Right lobe of liver (tissue), 4 donors: ENCODE results near the gene KLHL40.

Source experiments
- CTCF ChIP-seq, 4 donors: fragments of 200-600 bp in 3 of 4; fragments of 450-650 bp in 1 of 4; IDR thresholded peaks; one replicate each; pipeline versions ENCODE4 v1.5.1 to v1.8.0; 2016 to 2022; ENCODE audit warnings: antibody characterized with exemption in 4 of 4, mild to moderate bottlenecking in 2 of 4
- POLR2A ChIP-seq: fragments of 450-650 bp; IDR thresholded peaks from one replicate; pipeline ENCODE4 v1.6.1; 2017; ENCODE audit warnings: antibody characterized with exemption, mild to moderate bottlenecking
- donor health status: DM: no; HTN: no; CAD: no.
- donor health status: DM: no; HTN: no; CAD: no.
- donor health status: DM: no; HTN: yes; CAD: no.

- no peak for TF ChIP-seq CTCF (IDR thresholded peaks at IDR 0.05)
- TF ChIP-seq POLR2A = no peak
These were observed 20.1 kb upstream of the KLHL40 start for GRCh38 chr3:42665050-42665878.
